ENCODE measurements around the gene DMD.

- TF ChIP-seq CTCF (IDR thresholded peaks at IDR 0.05) (no peak), POLR2AphosphoS5 (IDR thresholded peaks at IDR 0.05) (no peak)
These were observed 2064.2 kb downstream of the DMD start for GRCh38 chrX:31147175-31147574.
